ENCODE results near the gene AKAP1.

Gene AKAP1

GRCh38 chr17:57143361-57143760 lies 58.3 kb downstream of the AKAP1 start:
- no peak overlapping the region for H3K4me3 ChIP-seq (ENCODE audit: low read depth, low read length)

GRCh38 chr17:57143919-57144318 lies 58.9 kb downstream of the AKAP1 start:
- TF ChIP-seq POLR2A (IDR thresholded peaks at IDR 0.05; ENCODE audit: extremely low read depth, insufficient read length): no peak
- no peak for TF ChIP-seq CTCF (IDR thresholded peaks at IDR 0.05; ENCODE audit: low read depth, low read length)
- no peak for TF ChIP-seq MYC (IDR thresholded peaks at IDR 0.05; ENCODE audit: low read depth, low read length)
- TF ChIP-seq MAX (IDR thresholded peaks at IDR 0.05; ENCODE audit: low read depth, low read length): no peak
- no peak for DNase-seq (ENCODE audit: low read depth)
- no peak overlapping the region for H3K4me3 ChIP-seq (ENCODE audit: low read depth, low read length)

More at GRCh38 chr17:57143361-57143760, 58.3 kb downstream of the AKAP1 start:
- no peak for DNase-seq (ENCODE audit: low read depth)
- TF ChIP-seq POLR2A (IDR thresholded peaks at IDR 0.05; ENCODE audit: extremely low read depth, insufficient read length) (no peak), CTCF (IDR thresholded peaks at IDR 0.05; ENCODE audit: low read depth, low read length) (no peak), MYC (IDR thresholded peaks at IDR 0.05; ENCODE audit: low read depth, low read length) (no peak), MAX (IDR thresholded peaks at IDR 0.05; ENCODE audit: low read depth, low read length) (no peak)

- TF ChIP-seq MAX (IDR thresholded peaks at IDR 0.05; ENCODE audit: low read depth, low read length) (no peak), MYC (IDR thresholded peaks at IDR 0.05; ENCODE audit: low read depth, low read length) (no peak), CTCF (IDR thresholded peaks at IDR 0.05; ENCODE audit: low read depth, low read length) (no peak), POLR2A (IDR thresholded peaks at IDR 0.05; ENCODE audit: extremely low read depth, insufficient read length) (no peak)
- no peak overlapping the region for H3K4me3 ChIP-seq (ENCODE audit: low read depth, low read length)
- DNase-seq (ENCODE audit: low read depth): no peak
Observed at GRCh38 chr17:57144567-57144966, 59.5 kb downstream of the AKAP1 start.

GRCh38 chr17:57145347-57145746 lies 60.3 kb downstream of the AKAP1 start:
- DNase-seq (ENCODE audit: low read depth): no peak
- TF ChIP-seq MAX (IDR thresholded peaks at IDR 0.05; ENCODE audit: low read depth, low read length): no peak
- no peak for TF ChIP-seq MYC (IDR thresholded peaks at IDR 0.05; ENCODE audit: low read depth, low read length)
- TF ChIP-seq CTCF (IDR thresholded peaks at IDR 0.05; ENCODE audit: low read depth, low read length): no peak
- TF ChIP-seq POLR2A (IDR thresholded peaks at IDR 0.05; ENCODE audit: extremely low read depth, insufficient read length): no peak
- H3K4me3 ChIP-seq (ENCODE audit: low read depth, low read length): no peak overlapping the region

GRCh38 chr17:57146273-57146672 lies 61.2 kb downstream of the AKAP1 start:
- TF ChIP-seq MYC (IDR thresholded peaks at IDR 0.05; ENCODE audit: low read depth, low read length) (no peak), POLR2A (IDR thresholded peaks at IDR 0.05; ENCODE audit: extremely low read depth, insufficient read length) (no peak), CTCF (IDR thresholded peaks at IDR 0.05; ENCODE audit: low read depth, low read length) (no peak), MAX (IDR thresholded peaks at IDR 0.05; ENCODE audit: low read depth, low read length) (no peak)
- H3K4me3 ChIP-seq (ENCODE audit: low read depth, low read length): no peak overlapping the region
- no peak for DNase-seq (ENCODE audit: low read depth)

- H3K4me3 ChIP-seq (ENCODE audit: low read depth, low read length): no peak overlapping the region
- no peak for DNase-seq (ENCODE audit: low read depth)
- no peak for TF ChIP-seq CTCF (IDR thresholded peaks at IDR 0.05; ENCODE audit: low read depth, low read length)
Observed at GRCh38 chr17:57151798-57152197, 66.8 kb downstream of the AKAP1 start.

All from NB4 (cell line).